GM12875 (cell line): ENCODE measurements around the gene TMEM169.
A peak's percentile ranks its signal among the peaks of the same experiment; 100 is the strongest.
"Not testable (repeated sequence)": the region's sequence is repeated elsewhere in the genome, so short reads cannot be mapped to it uniquely, and the experiment has no call there.

ENCODE experiments used
- H3K4me3 ChIP-seq: one replicate; pipeline ENCODE4 v1.5.1; 2011; ENCODE audit warnings: low read depth, low read length, control low read depth
- CTCF ChIP-seq: IDR thresholded peaks from 2 replicates; pipeline ENCODE4 v1.5.1; 2011; ENCODE audit warnings: low read depth, mild to moderate bottlenecking, control low read depth, inconsistent platforms, low read length, moderate library complexity, borderline replicate concordance; ENCODE audit not compliant: insufficient read depth

The TMEM169 gene

GRCh38 chr2:216078776-216079175, 2.9 kb upstream of the TMEM169 start:
- H3K4me3 ChIP-seq = no peak overlapping the region
- no peak for TF ChIP-seq CTCF

- H3K4me3 ChIP-seq = not testable (repeated sequence)
Measured at GRCh38 chr2:216080048-216080447, 1.7 kb upstream of the TMEM169 start.

GRCh38 chr2:216081012-216081411, 707 bp upstream of the TMEM169 start:
- TF ChIP-seq CTCF = no peak
- H3K4me3 ChIP-seq = peak overlapping the region; percentile 68

DNA sequence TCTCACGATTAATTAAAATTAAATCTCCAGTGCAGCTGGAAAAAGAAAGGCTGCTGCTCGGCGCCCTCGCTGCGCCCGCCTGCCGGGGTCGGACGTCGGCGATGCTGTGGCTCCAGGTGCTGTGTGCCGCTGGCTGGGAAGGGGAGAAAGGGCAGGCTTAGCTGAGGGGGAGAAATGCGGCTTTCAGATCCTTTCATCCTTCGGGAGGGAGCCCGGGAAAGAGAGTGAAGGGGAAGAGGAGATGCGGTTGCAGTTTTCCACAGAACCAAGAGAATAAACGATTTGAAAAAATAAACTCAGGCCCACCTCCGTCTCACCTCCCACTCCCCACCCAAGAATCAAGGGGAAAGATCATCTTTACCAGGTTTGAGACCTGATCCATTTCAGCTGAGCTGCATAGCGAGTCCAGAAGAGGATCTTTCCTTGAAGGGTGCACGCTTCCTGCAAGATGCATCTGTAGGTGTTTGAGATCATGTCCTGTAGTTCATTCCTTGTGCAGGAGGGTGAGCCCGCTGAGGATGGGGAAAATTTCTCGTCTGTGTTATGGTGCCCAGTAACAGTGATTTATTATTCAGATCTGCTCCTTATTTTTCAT, 495 bp downstream of the TMEM169 start:
- H3K4me3 ChIP-seq = peak overlapping the region; percentile 68
- no peak for TF ChIP-seq CTCF

- H3K4me3 ChIP-seq = no peak overlapping the region
Measured at GRCh38 chr2:216082805-216083204, 1.1 kb downstream of the TMEM169 start.

GRCh38 chr2:216083464-216084281, 2.0 kb downstream of the TMEM169 start:
- no peak overlapping the region for H3K4me3 ChIP-seq
- no peak for TF ChIP-seq CTCF

More at GRCh38 chr2:216082805-216083204, 1.1 kb downstream of the TMEM169 start:
- TF ChIP-seq CTCF = no peak

- no peak for TF ChIP-seq CTCF
- H3K4me3 ChIP-seq = no peak overlapping the region
Measured at GRCh38 chr2:216084547-216084946, 2.8 kb downstream of the TMEM169 start.
